ENCODE results near the gene DKC1.

- TF ChIP-seq, protein P1, sequence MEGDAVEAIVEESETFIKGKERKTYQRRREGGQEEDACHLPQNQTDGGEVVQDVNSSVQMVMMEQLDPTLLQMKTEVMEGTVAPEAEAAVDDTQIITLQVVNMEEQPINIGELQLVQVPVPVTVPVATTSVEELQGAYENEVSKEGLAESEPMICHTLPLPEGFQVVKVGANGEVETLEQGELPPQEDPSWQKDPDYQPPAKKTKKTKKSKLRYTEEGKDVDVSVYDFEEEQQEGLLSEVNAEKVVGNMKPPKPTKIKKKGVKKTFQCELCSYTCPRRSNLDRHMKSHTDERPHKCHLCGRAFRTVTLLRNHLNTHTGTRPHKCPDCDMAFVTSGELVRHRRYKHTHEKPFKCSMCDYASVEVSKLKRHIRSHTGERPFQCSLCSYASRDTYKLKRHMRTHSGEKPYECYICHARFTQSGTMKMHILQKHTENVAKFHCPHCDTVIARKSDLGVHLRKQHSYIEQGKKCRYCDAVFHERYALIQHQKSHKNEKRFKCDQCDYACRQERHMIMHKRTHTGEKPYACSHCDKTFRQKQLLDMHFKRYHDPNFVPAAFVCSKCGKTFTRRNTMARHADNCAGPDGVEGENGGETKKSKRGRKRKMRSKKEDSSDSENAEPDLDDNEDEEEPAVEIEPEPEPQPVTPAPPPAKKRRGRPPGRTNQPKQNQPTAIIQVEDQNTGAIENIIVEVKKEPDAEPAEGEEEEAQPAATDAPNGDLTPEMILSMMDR (conservative IDR thresholded peaks at IDR 0.05; ENCODE audit: low read length): peak; percentile 44
- no peak for TF ChIP-seq EZH2phosphoT487 (IDR thresholded peaks at IDR 0.05; ENCODE audit: borderline replicate concordance, low read depth, low read length)
These were observed 44.8 kb upstream of the DKC1 start for GRCh38 chrX:154717824-154718223.

Measured in OCI-LY7 (cell line).